HG03432 (cell line): Measurements from ENCODE around the gene ZBTB1.
"Not testable (repeated sequence)": the region's sequence is repeated elsewhere in the genome, so short reads cannot be mapped to it uniquely, and the experiment has no call there.

Experiments
- ATAC-seq: cut with Tn5 transposase; IDR thresholded peaks from one replicate; pipeline ENCODE4 v1.9.1; 2021; ENCODE audit warnings: mild to moderate bottlenecking, moderate library complexity; ENCODE audit not compliant: unreplicated experiment

The ZBTB1 gene

GRCh38 chr14:64522591-64523355, 18.2 kb downstream of the ZBTB1 start:
- no peak for ATAC-seq

- ATAC-seq, result no peak
These were observed 20.8 kb downstream of the ZBTB1 start for GRCh38 chr14:64525354-64525753.

- no peak for ATAC-seq
These were observed 27.0 kb downstream of the ZBTB1 start for GRCh38 chr14:64531567-64531966.

- no peak for ATAC-seq
These were observed 32.1 kb downstream of the ZBTB1 start for GRCh38 chr14:64536488-64537245.

GRCh38 chr14:64540208-64541202, 35.9 kb downstream of the ZBTB1 start, which contains the start of gene HSPA2:
HSPA2 (plus strand) TSS chr14:64540741; CDS start chr14:64540850, 109 bp downstream.
- peak; percentile 96 for ATAC-seq

- no peak for ATAC-seq
These were observed 36.8 kb downstream of the ZBTB1 start for GRCh38 chr14:64541261-64541971.

GRCh38 chr14:64541972-64542835, 37.6 kb downstream of the ZBTB1 start:
- ATAC-seq, result no peak

GRCh38 chr14:64542836-64543201, 38.2 kb downstream of the ZBTB1 start:
- ATAC-seq, result no peak

- ATAC-seq, result no peak
These were observed 40.2 kb downstream of the ZBTB1 start for GRCh38 chr14:64544607-64545312.

GRCh38 chr14:64549016-64549415, 44.4 kb downstream of the ZBTB1 start:
- no peak for ATAC-seq

GRCh38 chr14:64549791-64550620, 45.4 kb downstream of the ZBTB1 start, which contains the start of gene PPP1R36:
PPP1R36 (plus strand) TSS chr14:64549961; CDS start chr14:64549998, 37 bp downstream.
- ATAC-seq, result peak; percentile 49

- ATAC-seq, result no peak
These were observed 46.2 kb downstream of the ZBTB1 start for GRCh38 chr14:64550621-64551333.

- no peak for ATAC-seq
These were observed 50.0 kb downstream of the ZBTB1 start for GRCh38 chr14:64554556-64554955.

GRCh38 chr14:64556526-64556925, 52.0 kb downstream of the ZBTB1 start:
- no peak for ATAC-seq

- not testable (repeated sequence) for ATAC-seq
These were observed 53.6 kb downstream of the ZBTB1 start for GRCh38 chr14:64558216-64558615.

GRCh38 chr14:64561631-64562030, 57.1 kb downstream of the ZBTB1 start:
- ATAC-seq, result no peak

- ATAC-seq, result no peak
These were observed 57.9 kb downstream of the ZBTB1 start for GRCh38 chr14:64562436-64562835.
